ENCODE measurements around the gene PKD1L1.
"Not testable (repeated sequence)": the region's sequence is repeated elsewhere in the genome, so short reads cannot be mapped to it uniquely, and the experiment has no call there.

PKD1L1 gene

GRCh38 chr7:47937711-47938573, 10.3 kb downstream of the PKD1L1 start:
- DNase-seq, result no peak

DNA sequence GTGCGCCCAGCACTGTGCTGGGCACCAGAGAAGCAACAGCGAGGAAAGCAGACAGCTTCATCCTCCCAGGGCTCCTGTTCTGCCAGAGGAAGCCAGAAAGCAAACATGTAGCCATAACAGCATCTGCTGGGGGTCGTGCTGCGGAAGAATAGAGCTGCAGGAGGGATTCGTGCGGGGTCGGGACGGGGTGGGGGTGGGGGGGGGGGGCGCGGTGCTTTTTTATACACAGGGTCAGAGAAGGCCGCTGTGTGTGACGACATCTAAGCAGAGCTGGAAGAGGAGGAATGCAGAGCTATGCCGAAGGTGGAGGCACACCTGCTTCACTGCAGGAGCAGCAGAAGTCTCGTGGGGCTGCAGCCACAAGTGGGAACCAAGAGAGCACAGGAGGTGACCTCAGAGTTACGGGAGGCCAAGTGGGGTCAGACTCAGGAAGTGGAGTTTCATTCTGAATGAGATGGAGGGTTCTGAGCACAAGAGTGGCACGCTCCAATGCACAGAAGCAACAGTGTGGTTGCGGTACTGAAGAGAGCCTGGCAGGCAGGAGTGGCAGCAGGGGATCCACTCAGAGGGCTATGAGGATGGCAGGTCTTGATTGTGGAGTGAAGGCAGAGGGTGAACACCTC, 11.1 kb downstream of the PKD1L1 start:
- DNase-seq, result no peak

DNA sequence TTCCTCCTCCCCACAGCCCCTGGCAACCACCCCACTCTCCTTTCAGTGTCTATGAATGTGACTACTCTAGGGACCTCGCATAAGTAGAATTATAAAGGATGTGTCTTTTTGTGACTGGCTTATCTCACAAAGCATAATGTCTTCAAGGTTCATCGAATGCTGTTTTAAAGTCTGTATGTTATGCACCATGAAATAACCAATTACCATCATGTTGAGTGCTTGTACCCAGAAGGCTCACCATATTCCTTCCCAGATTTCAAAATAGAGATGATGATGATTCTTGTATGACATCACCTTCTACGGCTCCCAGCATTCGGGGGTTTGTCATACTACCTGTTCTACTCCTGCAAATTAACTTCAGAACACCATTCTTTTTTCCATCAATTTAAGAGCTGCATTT, 11.9 kb downstream of the PKD1L1 start:
- no peak for DNase-seq

DNA sequence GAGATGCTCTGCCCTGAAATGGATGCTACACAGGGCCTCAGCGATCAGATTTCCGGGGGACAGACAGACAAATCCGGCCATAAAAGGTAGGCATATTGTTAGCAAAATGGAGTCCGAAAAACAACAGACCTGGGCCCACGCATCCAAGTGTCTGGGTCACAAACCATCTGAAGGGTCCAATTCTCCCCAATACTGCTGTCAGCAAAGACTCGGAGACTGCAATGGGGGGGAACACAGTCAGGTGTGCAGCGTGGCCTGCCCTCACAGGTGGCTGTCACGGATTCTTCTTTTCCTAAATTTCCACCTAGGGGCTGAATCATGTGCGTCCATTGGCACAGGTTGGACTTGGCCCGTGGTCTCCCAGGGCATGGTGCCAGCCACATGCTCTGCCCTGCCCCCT, 12.9 kb downstream of the PKD1L1 start:
- no peak for DNase-seq

GRCh38 chr7:47934831-47935230, 13.4 kb downstream of the PKD1L1 start:
- DNase-seq, result no peak

- DNase-seq, result no peak
Measured at GRCh38 chr7:47933215-47933614, 15.1 kb downstream of the PKD1L1 start.

DNA sequence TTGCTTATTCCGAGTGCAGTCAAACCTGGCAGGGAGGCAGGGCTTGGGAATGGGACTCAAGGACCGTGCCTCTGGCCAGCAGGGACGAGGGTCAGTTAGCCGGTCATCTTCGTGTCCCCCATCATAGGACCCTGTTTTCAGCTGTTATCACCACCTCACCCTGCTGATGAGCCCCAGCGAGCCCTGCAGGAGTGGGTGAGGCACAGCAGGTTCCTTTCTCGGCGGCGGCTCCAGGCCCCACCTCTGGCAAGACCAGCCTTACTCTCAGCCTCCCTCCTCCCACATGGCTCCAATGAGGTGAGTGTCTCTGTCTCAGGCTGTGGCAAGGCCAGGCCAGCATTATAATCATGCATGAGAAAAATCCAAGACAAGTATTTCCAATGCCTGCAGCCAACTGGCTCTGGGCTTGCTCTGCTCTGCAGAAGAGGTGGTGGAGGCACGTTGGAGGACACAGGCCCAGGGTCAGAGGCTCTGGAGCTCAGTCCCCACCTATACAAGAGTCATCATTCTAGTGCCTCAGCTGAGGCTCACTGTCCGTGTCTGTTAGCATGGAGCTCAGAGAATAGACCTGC, 15.7 kb downstream of the PKD1L1 start:
- no peak for DNase-seq

- DNase-seq, result no peak
Measured at GRCh38 chr7:47932016-47932415, 16.2 kb downstream of the PKD1L1 start.

GRCh38 chr7:47931005-47932004, 17.0 kb downstream of the PKD1L1 start:
- DNase-seq, result no peak

DNA sequence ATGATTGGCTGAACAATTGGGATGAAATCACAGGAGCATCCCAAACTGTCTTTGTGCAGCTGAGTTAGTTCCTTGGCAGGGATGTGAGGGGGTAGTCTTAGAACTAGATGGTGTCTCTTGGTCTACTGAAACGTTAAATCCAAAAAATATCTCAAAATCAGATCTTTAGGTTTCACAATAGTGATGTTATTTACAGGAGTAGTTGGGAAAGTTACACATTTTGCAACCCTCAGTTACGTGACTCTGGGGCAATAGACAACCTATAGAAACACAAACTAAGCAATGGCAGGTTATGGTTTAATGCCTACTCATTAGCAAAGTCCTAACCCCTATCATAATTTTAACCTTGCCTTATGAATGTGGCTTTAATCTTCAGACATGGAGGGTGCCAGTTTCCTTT, 24.0 kb downstream of the PKD1L1 start:
- DNase-seq, result no peak

- not testable (repeated sequence) for DNase-seq
Measured at GRCh38 chr7:47923081-47923875, 25.0 kb downstream of the PKD1L1 start.

GRCh38 chr7:47916514-47916913, 31.8 kb downstream of the PKD1L1 start:
- not testable (repeated sequence) for DNase-seq

DNA sequence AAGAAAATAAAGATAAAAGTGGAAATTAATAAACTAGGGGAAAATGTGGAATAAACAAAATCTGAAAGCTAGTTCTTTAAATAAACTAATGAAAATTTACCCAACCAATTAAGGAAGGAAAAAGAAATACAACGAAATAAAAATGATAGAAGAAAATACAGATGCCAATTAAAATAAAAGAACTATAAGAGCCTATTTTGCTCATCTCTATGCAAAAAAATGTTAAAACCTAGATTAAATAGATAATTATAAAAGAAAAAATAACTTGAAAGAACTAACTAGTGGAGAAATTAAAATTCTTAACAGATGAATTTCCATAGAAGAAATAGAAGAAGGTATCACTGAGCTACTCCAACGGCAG, 32.7 kb downstream of the PKD1L1 start:
- DNase-seq, result no peak

DNA sequence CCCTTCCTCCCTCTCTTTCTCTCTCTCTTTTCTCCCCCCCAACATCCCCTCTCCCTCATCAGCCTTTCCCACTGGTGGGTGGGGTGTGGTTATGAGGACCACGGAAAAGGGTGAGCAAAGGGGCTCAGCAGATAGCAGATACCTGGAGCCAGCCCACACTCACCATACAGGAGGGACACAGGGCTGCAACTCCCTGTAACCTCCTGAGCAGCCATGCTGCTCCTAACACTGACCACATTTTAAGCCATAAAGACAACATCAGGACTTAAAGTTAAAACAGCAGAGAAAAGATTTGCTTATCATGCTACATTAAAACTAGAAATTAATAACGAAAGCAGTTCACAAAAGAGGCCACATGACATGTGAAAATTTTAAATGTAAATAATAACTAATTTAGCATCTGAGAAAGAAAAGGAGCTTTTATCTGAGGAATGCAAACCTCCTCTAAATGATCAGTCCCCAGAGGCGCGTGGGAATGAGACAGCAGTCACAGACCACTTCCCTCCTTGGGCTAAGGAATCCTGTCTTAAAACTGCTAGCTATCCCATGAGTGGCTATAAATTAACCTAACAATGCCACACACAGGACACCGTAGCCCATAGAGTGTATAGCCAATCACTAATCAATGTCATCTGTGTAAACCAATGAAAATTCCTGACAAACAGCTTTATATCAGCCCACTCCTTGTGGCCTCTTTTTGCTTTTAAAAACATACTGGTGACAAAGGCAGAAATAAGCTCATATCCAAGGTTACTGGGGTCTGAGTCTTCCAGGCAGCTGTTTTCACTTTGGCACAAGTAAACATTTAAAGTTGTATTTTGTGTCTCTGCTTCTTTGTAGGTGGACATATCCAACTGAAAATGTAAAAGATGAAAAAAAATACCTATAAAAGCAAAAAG, 33.3 kb downstream of the PKD1L1 start:
- DNase-seq, result no peak

- DNase-seq, result no peak
Measured at GRCh38 chr7:47912332-47912731, 35.9 kb downstream of the PKD1L1 start.

DNA sequence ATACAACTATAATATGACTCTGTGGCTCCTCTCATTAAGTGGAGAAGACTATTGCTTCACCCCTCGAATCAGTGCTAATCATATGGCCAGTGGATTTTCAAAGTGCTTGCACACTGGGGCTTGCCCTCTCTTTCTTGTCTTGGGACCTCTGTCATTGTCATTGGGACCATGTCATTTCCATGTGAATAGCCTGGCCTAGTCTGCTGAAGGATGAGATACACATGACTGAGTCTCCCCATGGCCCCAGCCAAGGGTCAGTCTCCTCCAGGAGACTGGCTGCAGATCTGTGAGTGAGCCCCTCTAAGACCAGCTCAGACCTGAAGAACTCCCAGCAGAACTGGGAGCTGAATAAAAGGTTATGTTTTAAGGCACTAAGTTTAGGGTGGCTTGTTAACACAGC, 39.5 kb downstream of the PKD1L1 start:
- no peak for DNase-seq

DNA sequence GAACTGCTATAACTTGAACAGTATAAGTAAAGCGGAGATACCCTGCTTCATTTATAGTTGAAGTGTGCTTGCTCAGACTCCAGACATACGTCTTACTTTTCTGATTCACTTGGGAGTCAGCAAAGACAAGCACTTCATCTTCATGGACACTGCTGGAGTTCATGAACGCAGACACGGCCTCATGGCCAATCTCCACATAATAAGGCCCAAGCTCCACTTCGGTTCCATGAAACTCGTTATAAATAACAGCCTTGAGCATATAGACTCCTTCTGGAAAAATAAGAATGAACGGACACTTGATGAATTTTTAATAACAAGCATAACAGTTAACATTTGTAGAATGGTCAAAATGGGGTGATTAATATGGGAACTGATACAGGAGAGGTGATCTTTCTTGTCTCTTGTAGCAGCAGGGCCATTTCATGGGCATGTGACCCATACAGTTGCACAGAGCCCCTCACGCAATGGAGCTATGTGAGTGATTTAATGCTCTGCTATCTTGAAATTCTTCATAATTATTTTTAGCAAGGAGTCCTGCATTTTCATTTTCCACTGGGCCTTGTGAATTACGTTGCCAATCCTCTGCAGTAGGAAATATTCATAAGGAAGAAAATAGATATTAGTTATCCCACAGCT, 40.2 kb downstream of the PKD1L1 start:
- no peak for DNase-seq

GRCh38 chr7:47906883-47907282, 41.4 kb downstream of the PKD1L1 start:
- DNase-seq, result no peak
